Sigmoid colon (tissue), 4 donors: ENCODE measurements around the gene UTP25.

ENCODE experiments used
- CTCF ChIP-seq, 4 experiments: fragments of 450-650 bp in 3 of 4; fragments of 200-600 bp in 1 of 4; IDR thresholded peaks; one replicate each; pipeline ENCODE4 v1.5.1; 2016 to 2019; ENCODE audit warnings: antibody characterized with exemption in 4 of 4, mild to moderate bottlenecking in 3 of 4, moderate library complexity in 2 of 4
- EP300 ChIP-seq, 4 donors: sonication (generic); formaldehyde crosslinking; IDR thresholded peaks; one replicate each; pipeline ENCODE4 v1.6.1; 2017; ENCODE audit warnings: antibody characterized with exemption in 4 of 4
- POLR2A ChIP-seq, 2 donors: fragments of 450-650 bp; IDR thresholded peaks; one replicate each; pipeline ENCODE4 v1.6.1; 2016; ENCODE audit warnings: antibody characterized with exemption in 2 of 2, mild to moderate bottlenecking in 2 of 2, moderate library complexity in 2 of 2
- POLR2AphosphoS5 ChIP-seq, 4 donors: sonication (generic); formaldehyde crosslinking; IDR thresholded peaks; one replicate each; pipeline ENCODE4 v1.6.1; 2017; ENCODE audit warnings: antibody characterized with exemption in 4 of 4

- TF ChIP-seq CTCF (IDR thresholded peaks at IDR 0.05) (no peak), POLR2AphosphoS5 (IDR thresholded peaks at IDR 0.05) (no peak), POLR2A (IDR thresholded peaks at IDR 0.05) (no peak), EP300 (IDR thresholded peaks at IDR 0.05) (no peak)
These were observed 24.2 kb upstream of the UTP25 start for GRCh38 chr1:209803568-209803967.
